Smooth muscle cell (in vitro differentiated cells): ENCODE measurements around the gene GALK1. TPM values are rescaled to one million over a fixed set of nuclear protein-coding genes. Genes with fewer than 3 reads are reported as not detected.
A peak's percentile ranks its signal among the peaks of the same experiment; 100 is the strongest.

Source experiments
- DNase-seq: peaks from one replicate; lab custom pipeline; 2025; ENCODE audit not compliant: unreplicated experiment; lab: John Stamatoyannopoulos, UW
- H2AFZ ChIP-seq: fragments of 200-600 bp; sonication (generic); 2 replicates; pipeline ENCODE4 v1.6.0; 2016; ENCODE audit warnings: antibody characterized with exemption, low read depth, mild to moderate bottlenecking
- H3F3A ChIP-seq: fragments of 200-600 bp; sonication (generic); 2 replicates; pipeline ENCODE4 v1.6.0; 2017; ENCODE audit warnings: antibody characterized with exemption, low read depth
- H3K27ac ChIP-seq: fragments of 200-600 bp; sonication (generic); 2 replicates; pipeline ENCODE4 v1.5.1; 2016; ENCODE audit warnings: low read depth, mild to moderate bottlenecking
- H3K27me3 ChIP-seq: fragments of 200-600 bp; sonication (generic); 2 replicates; pipeline ENCODE4 v1.6.1; 2016; ENCODE audit warnings: low read depth, mild to moderate bottlenecking
- H3K36me3 ChIP-seq: fragments of 200-600 bp; sonication (generic); 2 replicates; pipeline ENCODE4 v1.5.1; 2016; ENCODE audit warnings: low read depth
- H3K4me1 ChIP-seq: fragments of 200-600 bp; sonication (generic); 2 replicates; pipeline ENCODE4 v1.5.1; 2016; ENCODE audit warnings: low read depth
- H3K4me2 ChIP-seq: fragments of 200-600 bp; sonication (generic); 2 replicates; pipeline ENCODE4 v1.6.0; 2016; ENCODE audit warnings: mild to moderate bottlenecking
- H3K4me3 ChIP-seq: fragments of 200-600 bp; sonication (generic); 2 replicates; pipeline ENCODE4 v1.5.1; 2016; ENCODE audit warnings: mild to moderate bottlenecking
- H3K79me2 ChIP-seq: fragments of 200-600 bp; sonication (generic); 2 replicates; pipeline ENCODE4 v1.6.0; 2016; ENCODE audit warnings: low read depth, mild to moderate bottlenecking
- H3K9ac ChIP-seq: fragments of 200-600 bp; sonication (generic); 2 replicates; pipeline ENCODE4 v1.6.0; 2016; ENCODE audit warnings: low read depth
- H3K9me3 ChIP-seq: fragments of 200-600 bp; sonication (generic); replicated peaks from 2 replicates; pipeline ENCODE4 v1.5.1; 2016; ENCODE audit warnings: low read depth
- H4K20me1 ChIP-seq: fragments of 200-600 bp; sonication (generic); 2 replicates; pipeline ENCODE4 v1.6.0; 2016; ENCODE audit warnings: low read depth
- CTCF ChIP-seq: fragments of 200-600 bp; sonication (generic); IDR thresholded peaks from 2 replicates; pipeline ENCODE4 v1.5.1; 2017; ENCODE audit warnings: borderline replicate concordance, mild to moderate bottlenecking, antibody characterized with exemption; ENCODE audit not compliant: insufficient read depth, poor library complexity, severe bottlenecking
- WGBS: methylation state at CpG from one replicate; pipeline ENCODE4 v1.1.7; 2016; ENCODE audit warnings: low lambda C conversion rate; 5-methylcytosine and 5-hydroxymethylcytosine counted together
- polyA plus RNA-seq: library from polyadenylated mRNA; unstranded; fragments of >200 nt; fragmentation: Nextera tagmentation; extraction: Ambion mirVana; gene quantifications from 2 replicates; pipeline ENCODE4 v1.2.1, GENCODE V29; 2016
- total RNA-seq: library from RNA; depleted of rRNA; stranded (reverse); fragments of >200 nt; gene quantifications from 2 replicates; pipeline ENCODE4 v1.2.3, GENCODE V29; 2014

The GALK1 gene
- total and polyA plus RNA-seq, 2 experiments from 2014 or later, result 31.1 to 108 TPM

DNA sequence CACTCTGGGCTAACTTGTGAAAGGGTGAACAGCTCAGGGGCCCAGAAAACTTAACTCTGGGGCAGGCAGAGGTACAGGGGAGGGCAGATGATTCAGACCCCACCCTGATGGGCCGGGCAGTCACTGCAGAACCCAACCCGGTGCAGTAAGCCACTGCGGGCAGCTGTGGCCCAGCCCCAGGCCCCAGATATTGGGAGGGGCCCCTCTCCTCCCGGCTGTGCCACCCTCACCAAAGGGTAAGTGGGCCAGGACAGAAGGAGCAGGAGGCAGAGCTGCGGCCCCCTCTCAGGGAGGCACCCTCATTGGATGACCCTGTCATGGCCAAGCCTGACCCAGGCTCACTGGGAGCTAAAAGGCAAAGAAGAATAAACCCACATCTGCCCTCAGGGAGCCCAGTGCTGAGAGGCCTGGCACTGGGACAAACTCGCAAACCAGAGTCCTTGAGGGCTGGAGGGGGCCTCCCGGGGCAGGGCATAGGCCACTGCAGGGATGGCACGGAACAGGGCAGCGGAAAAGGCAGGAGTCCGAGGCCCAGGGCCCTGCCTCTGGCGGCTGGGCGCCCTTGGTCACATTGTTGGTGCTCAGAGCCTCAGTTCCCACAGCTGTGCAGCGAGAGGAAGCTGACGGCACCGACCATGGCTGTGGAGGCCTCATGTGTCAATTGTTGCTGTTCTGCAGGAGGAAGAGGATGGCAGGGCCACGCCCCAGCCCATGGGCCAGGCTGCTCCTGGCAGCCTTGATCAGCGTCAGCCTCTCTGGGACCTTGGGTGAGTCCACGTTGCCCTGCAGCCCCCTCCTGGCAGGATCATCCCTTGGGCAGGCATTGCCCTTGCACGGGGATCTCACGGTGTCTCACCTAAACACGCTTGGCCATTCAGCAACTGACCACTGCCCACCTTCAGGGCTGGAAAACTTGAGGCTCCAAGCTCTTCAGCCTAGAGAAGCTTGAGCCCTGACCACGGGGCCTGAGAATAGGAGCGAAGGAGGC, 40.7 kb downstream of the GALK1 start:
- H3K9me3 ChIP-seq, result no peaks in the 10 kb centered on the region
- WGBS, result 89% methylated on average over 23 of the region's 23 CpGs
- H3K27ac ChIP-seq, result no peak overlapping the region
- DNase-seq, result no peak
- H3K9ac ChIP-seq, result no peak overlapping the region
- H3K79me2 ChIP-seq, result no peaks in the 10 kb centered on the region
- no peaks in the 10 kb centered on the region for H3K36me3 ChIP-seq
- peaks cover 30% of the 10 kb centered on the region for H4K20me1 ChIP-seq
- H3K4me2 ChIP-seq, result peak overlapping the region; percentile 57
- H3F3A ChIP-seq, result no peaks in the 10 kb centered on the region
- peaks cover 32% of the 10 kb centered on the region for H3K27me3 ChIP-seq
- no peak overlapping the region for H2AFZ ChIP-seq
- H3K4me3 ChIP-seq, result no peak overlapping the region
- no peaks in the 10 kb centered on the region for H3K4me1 ChIP-seq
- TF ChIP-seq CTCF, result no peak

DNA sequence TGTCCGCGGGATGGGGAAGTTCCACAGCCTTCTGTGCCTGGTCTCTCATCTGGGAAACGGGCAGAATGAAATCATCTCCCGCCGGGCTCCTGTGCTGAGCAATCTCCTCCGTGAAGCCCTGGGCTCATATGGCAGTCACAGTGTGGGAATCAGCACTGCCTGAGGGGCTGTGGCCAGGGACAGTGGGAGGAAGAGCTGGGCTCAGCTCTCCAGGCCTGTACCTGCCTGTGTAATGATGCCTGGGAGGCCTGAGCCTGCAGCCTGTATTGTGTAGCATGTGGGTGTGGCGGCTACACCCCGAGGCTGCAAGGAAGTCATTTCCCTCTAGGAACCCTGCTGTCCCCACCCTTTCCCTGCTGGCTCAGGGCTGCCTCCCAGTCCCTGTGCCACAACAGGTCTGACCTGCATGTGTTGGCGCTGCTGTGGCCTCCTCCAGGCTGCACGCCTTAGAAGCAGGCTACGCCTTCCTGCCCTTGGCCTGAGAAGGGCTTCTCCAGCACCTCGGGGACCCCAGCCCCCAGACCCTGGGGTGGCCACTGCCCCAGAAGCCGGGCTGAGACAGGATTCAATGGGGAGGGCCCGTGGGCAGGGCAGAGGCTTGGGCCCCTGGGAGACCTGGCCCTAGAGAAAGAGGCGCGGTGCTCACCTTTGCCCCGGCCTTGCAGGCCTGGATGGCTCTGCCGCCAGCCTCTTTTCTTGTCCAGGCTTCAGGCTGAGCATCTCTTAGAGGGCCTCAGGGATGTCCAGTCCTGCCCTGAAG, 41.6 kb downstream of the GALK1 start:
- Histone ChIP-seq H3K9me3 (no peaks in the 10 kb centered on the region), H4K20me1 (peaks cover 30% of the 10 kb centered on the region), H3K9ac (no peak overlapping the region), H3K4me1 (no peaks in the 10 kb centered on the region), H2AFZ (no peak overlapping the region), H3K27me3 (peaks cover 41% of the 10 kb centered on the region), H3K4me3 (peak overlapping the region; percentile 52), H3F3A (no peaks in the 10 kb centered on the region), H3K79me2 (no peaks in the 10 kb centered on the region), H3K27ac (peak overlapping the region; percentile 31), H3K36me3 (no peaks in the 10 kb centered on the region), H3K4me2 (peak overlapping the region; percentile 74)
- no peak for TF ChIP-seq CTCF
- DNase-seq, result no peak
- 77% methylated on average over 18 of the region's 18 CpGs for WGBS

DNA sequence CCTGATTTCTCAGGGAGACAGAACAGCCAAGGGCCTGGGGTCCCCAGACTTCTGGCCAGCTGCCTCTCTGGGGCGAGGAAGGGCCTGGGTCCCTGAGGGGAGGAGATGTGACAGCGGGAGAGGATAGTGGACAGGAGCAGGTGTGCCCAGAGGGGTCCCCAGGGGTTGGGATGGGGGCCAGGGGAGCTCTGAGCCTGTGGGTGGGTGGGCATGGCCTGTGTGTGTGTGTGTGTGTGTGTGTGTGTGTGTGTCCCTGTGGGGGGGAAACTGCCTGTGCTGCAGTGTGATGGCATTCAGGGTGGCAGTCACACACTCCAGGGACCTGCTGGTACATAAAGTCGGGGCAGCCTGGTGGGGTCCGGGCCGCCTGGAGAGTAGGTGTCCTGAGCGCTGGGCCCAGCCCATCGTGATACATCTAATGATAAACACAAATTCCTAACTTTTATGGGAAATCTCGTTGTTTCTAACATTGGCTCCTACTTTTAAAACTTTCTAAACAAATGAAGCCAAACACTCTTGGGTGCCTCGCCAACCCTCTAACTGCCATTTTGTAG, 42.4 kb downstream of the GALK1 start:
- Histone ChIP-seq H3K4me3 (peak overlapping the region; percentile 52), H3K9ac (no peak overlapping the region), H3K4me1 (no peaks in the 10 kb centered on the region), H4K20me1 (peaks cover 30% of the 10 kb centered on the region), H3K79me2 (no peaks in the 10 kb centered on the region), H2AFZ (no peak overlapping the region), H3K36me3 (no peaks in the 10 kb centered on the region), H3K27ac (peak overlapping the region; percentile 31), H3K9me3 (no peaks in the 10 kb centered on the region), H3K4me2 (peak overlapping the region; percentile 80), H3K27me3 (peaks cover 41% of the 10 kb centered on the region), H3F3A (no peaks in the 10 kb centered on the region)
- 90% methylated on average over 9 of the region's 9 CpGs for WGBS
- DNase-seq, result no peak
- no peak for TF ChIP-seq CTCF
